ENCODE measurements around the gene MRPL38.

MRPL38 gene

DNA sequence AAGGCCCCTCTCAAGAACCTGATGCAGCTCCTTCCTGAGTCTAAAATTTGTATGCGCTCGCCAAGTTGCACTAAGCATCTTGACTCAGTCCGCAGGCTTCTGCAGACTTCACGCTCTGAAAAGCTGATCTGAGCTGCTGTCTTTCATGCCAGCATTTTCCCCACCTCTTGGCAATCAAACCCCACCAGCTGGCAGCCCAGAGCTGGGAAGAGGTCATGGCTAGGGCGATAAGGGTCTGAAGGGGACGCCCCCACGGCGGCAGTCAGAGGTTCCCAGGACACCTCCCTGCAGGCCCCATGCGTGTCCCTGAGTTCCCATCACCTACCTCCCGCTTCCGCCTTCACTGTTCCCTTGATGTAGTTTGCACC lies 55.4 kb downstream of the MRPL38 start:
- TF ChIP-seq, protein P1, sequence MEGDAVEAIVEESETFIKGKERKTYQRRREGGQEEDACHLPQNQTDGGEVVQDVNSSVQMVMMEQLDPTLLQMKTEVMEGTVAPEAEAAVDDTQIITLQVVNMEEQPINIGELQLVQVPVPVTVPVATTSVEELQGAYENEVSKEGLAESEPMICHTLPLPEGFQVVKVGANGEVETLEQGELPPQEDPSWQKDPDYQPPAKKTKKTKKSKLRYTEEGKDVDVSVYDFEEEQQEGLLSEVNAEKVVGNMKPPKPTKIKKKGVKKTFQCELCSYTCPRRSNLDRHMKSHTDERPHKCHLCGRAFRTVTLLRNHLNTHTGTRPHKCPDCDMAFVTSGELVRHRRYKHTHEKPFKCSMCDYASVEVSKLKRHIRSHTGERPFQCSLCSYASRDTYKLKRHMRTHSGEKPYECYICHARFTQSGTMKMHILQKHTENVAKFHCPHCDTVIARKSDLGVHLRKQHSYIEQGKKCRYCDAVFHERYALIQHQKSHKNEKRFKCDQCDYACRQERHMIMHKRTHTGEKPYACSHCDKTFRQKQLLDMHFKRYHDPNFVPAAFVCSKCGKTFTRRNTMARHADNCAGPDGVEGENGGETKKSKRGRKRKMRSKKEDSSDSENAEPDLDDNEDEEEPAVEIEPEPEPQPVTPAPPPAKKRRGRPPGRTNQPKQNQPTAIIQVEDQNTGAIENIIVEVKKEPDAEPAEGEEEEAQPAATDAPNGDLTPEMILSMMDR (IDR thresholded peaks at IDR 0.05) = no peak

More for the DNA sequence above, 55.4 kb downstream of the MRPL38 start:
- peak overlapping the region in 1 of 2 donors; percentile 96 for H3K27ac ChIP-seq
- H3K4me3 ChIP-seq = peak overlapping the region; percentile 10
- DNase-seq (ENCODE audit: low spot score) = no peak
